A549 (cell line): Measurements from ENCODE around the gene SLC30A1.

Source experiments
- CHD4 ChIP-seq: fragments of 200-600 bp; sonication (generic); IDR thresholded peaks from 2 replicates; pipeline ENCODE4 v1.6.1; 2016; ENCODE audit warnings: antibody characterized with exemption, mild to moderate bottlenecking, borderline replicate concordance
- EP300 ChIP-seq, 2 experiments: fragments of >200 bp; sonication (Bioruptor Twin); formaldehyde crosslinking; IDR thresholded peaks; 2 replicates in 1 of 2; 3 replicates in 1 of 2; pipeline ENCODE4 v1.6.1; 2016 to 2017
- HDAC2 ChIP-seq: fragments of 200-600 bp; sonication (generic); IDR thresholded peaks from 2 replicates; pipeline ENCODE4 v1.6.1; 2016
- JUN ChIP-seq, 2 experiments: fragments of >200 bp; sonication (Bioruptor Twin); formaldehyde crosslinking; IDR thresholded peaks; 2 replicates in 1 of 2; 3 replicates in 1 of 2; pipeline ENCODE4 v1.6.1; 2016 to 2017
- NR3C1 ChIP-seq: fragments of >200 bp; sonication (Bioruptor Twin); formaldehyde crosslinking; IDR thresholded peaks from 3 replicates; pipeline ENCODE4 v1.6.1; 2017
- PHF8 ChIP-seq: fragments of 200-600 bp; sonication (generic); IDR thresholded peaks from 2 replicates; pipeline ENCODE4 v1.6.1; 2016; ENCODE audit warnings: low read depth, mild to moderate bottlenecking, antibody characterized with exemption, moderate library complexity, borderline replicate concordance
- POLR2A ChIP-seq: IDR thresholded peaks from 2 replicates; pipeline ENCODE4 v1.6.1; 2012; ENCODE audit warnings: mild to moderate bottlenecking, low read length
- RAD21 ChIP-seq, 2 experiments: fragments of >200 bp in 1 of 2; sonication (Bioruptor Twin) in 1 of 2; formaldehyde crosslinking in 1 of 2; IDR thresholded peaks in 1 of 2; conservative IDR thresholded peaks in 1 of 2; 2 replicates in 1 of 2; 3 replicates in 1 of 2; pipeline ENCODE4 v1.6.1; 2012 to 2018; ENCODE audit warnings: inconsistent platforms in 1 of 2
- RFX5 ChIP-seq: fragments of 450-650 bp; IDR thresholded peaks from 2 replicates; pipeline ENCODE4 v1.7.1; 2014; ENCODE audit warnings: antibody characterized with exemption, mild to moderate bottlenecking, moderate library complexity
- RNF2 ChIP-seq: fragments of 200-600 bp; sonication (generic); IDR thresholded peaks from 2 replicates; pipeline ENCODE4 v1.6.1; 2016; ENCODE audit warnings: low read depth, mild to moderate bottlenecking, antibody characterized with exemption, moderate library complexity, borderline replicate concordance
- TF ChIP-seq, protein P1 (sequence below): fragments of >200 bp; sonication (Bioruptor Twin); formaldehyde crosslinking; IDR thresholded peaks from 3 replicates; pipeline ENCODE4 v1.5.1; 2016
- TF ChIP-seq, protein P2 (sequence below): IDR thresholded peaks from 2 replicates; pipeline ENCODE4 v1.6.1; 2012
- TF ChIP-seq, protein P3 (sequence below): IDR thresholded peaks from 2 replicates; pipeline ENCODE4 v1.6.1; 2012; ENCODE audit warnings: low read depth, borderline replicate concordance

DNA sequence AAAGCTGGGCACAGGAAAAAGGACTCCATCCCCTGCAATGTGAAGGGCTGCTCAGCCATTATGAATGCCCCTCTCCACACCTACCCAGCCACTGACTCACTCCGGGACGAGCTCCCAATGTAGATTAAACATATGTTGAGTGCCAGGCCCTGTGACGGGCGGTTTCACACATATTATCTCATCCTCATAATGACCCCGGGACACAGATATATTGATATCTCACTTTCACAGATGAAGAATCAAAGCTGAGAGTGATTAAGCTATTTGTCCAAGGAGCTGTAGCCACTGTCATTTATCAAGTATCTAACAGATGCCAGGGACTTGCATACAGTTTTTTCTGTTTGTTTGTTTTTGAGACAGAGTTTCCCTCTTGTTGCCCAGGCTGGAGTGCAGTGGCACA is 35.0 kb upstream of the SLC30A1 start:
- TF ChIP-seq, protein P1, sequence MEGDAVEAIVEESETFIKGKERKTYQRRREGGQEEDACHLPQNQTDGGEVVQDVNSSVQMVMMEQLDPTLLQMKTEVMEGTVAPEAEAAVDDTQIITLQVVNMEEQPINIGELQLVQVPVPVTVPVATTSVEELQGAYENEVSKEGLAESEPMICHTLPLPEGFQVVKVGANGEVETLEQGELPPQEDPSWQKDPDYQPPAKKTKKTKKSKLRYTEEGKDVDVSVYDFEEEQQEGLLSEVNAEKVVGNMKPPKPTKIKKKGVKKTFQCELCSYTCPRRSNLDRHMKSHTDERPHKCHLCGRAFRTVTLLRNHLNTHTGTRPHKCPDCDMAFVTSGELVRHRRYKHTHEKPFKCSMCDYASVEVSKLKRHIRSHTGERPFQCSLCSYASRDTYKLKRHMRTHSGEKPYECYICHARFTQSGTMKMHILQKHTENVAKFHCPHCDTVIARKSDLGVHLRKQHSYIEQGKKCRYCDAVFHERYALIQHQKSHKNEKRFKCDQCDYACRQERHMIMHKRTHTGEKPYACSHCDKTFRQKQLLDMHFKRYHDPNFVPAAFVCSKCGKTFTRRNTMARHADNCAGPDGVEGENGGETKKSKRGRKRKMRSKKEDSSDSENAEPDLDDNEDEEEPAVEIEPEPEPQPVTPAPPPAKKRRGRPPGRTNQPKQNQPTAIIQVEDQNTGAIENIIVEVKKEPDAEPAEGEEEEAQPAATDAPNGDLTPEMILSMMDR = no peak
- TF ChIP-seq, protein P2, sequence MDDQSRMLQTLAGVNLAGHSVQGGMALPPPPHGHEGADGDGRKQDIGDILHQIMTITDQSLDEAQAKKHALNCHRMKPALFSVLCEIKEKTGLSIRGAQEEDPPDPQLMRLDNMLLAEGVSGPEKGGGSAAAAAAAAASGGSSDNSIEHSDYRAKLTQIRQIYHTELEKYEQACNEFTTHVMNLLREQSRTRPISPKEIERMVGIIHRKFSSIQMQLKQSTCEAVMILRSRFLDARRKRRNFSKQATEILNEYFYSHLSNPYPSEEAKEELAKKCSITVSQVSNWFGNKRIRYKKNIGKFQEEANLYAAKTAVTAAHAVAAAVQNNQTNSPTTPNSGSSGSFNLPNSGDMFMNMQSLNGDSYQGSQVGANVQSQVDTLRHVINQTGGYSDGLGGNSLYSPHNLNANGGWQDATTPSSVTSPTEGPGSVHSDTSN = no peak
- TF ChIP-seq CHD4 (no peak), EP300 (IDR thresholded peaks at IDR 0.05) (no peak), NR3C1 (no peak), POLR2A (no peak), RFX5 (no peak), JUN (IDR thresholded peaks at IDR 0.05) (no peak), HDAC2 (no peak), PHF8 (no peak), RNF2 (no peak), RAD21 (conservative IDR thresholded peaks at IDR 0.05 in 1 of 2, IDR thresholded peaks at IDR 0.05 in 1 of 2) (no peak)
- TF ChIP-seq, protein P3, sequence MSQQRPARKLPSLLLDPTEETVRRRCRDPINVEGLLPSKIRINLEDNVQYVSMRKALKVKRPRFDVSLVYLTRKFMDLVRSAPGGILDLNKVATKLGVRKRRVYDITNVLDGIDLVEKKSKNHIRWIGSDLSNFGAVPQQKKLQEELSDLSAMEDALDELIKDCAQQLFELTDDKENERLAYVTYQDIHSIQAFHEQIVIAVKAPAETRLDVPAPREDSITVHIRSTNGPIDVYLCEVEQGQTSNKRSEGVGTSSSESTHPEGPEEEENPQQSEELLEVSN = no peak
